ENCODE measurements around the gene RBM28.

RBM28 gene

GRCh38 chr7:128265156-128265905 lies 78.4 kb downstream of the RBM28 start:
- no peak for DNase-seq
- Histone ChIP-seq H3K36me3 (replicated peaks) (no peaks in the 10 kb centered on the region), H3K4me3 (ENCODE audit: low read depth, low read length) (no peak overlapping the region), H3K27ac (no peak overlapping the region), H3K27me3 (replicated peaks) (peaks cover 15% of the 10 kb centered on the region)
- TF ChIP-seq, protein P1, sequence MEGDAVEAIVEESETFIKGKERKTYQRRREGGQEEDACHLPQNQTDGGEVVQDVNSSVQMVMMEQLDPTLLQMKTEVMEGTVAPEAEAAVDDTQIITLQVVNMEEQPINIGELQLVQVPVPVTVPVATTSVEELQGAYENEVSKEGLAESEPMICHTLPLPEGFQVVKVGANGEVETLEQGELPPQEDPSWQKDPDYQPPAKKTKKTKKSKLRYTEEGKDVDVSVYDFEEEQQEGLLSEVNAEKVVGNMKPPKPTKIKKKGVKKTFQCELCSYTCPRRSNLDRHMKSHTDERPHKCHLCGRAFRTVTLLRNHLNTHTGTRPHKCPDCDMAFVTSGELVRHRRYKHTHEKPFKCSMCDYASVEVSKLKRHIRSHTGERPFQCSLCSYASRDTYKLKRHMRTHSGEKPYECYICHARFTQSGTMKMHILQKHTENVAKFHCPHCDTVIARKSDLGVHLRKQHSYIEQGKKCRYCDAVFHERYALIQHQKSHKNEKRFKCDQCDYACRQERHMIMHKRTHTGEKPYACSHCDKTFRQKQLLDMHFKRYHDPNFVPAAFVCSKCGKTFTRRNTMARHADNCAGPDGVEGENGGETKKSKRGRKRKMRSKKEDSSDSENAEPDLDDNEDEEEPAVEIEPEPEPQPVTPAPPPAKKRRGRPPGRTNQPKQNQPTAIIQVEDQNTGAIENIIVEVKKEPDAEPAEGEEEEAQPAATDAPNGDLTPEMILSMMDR (IDR thresholded peaks at IDR 0.05; ENCODE audit: low read depth, low read length, missing control alignments), result no peak
- in situ Hi-C loops (cut with HindIII; ENCODE audit: low pct_ligation_motif_present, low sequenced_read_pairs), result no loop called here

GRCh38 chr7:128264477-128264876 lies 79.2 kb downstream of the RBM28 start:
- DNase-seq, result no peak
- Histone ChIP-seq H3K27me3 (replicated peaks) (peaks cover 15% of the 10 kb centered on the region), H3K4me3 (ENCODE audit: low read depth, low read length) (no peak overlapping the region), H3K36me3 (replicated peaks) (no peaks in the 10 kb centered on the region), H3K27ac (no peak overlapping the region)
- in situ Hi-C loops (cut with HindIII; ENCODE audit: low pct_ligation_motif_present, low sequenced_read_pairs), result no loop called here
- TF ChIP-seq, protein P1 (IDR thresholded peaks at IDR 0.05; ENCODE audit: low read depth, low read length, missing control alignments), result no peak

GRCh38 chr7:128263420-128263819 lies 80.3 kb downstream of the RBM28 start:
- in situ Hi-C loops (cut with HindIII; ENCODE audit: low pct_ligation_motif_present, low sequenced_read_pairs), result no loop called here

DNA sequence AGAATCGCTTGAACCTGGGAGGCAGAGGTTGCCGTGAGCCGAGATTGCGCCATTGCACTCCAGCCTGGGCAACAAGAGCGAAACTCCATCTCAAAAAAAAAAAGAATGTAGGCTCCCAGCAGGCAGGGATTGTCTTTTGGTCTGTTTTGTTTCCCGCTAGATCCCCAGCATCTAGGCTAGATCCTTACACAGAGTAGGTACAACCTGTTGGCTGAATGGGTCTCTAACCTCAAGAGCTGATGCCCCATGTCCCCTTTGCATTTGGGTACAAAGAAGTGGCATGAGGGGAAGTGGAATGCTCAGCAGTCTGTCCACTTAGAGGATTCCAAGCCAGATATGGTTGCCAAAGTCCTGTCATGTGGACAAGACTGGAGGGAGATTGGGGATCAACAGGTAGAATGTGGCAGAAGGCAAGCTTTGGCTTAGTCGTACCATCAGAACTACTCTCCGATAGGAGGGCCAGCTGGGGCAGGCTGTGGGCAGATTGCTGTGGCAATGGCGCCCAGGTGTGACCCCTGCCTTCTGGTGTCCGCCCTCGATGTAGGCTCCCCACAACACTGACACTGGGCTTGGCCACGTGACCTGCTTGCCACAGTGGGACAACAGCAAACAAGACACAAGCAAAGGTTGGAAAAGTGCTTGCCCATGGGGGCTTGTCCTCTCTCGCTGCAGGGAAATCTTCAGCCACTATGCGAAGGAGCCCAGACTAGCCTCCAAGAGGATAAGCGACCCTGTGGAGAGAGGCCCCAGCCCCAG lies 81.3 kb downstream of the RBM28 start:
- Histone ChIP-seq H3K36me3 (replicated peaks) (no peaks in the 10 kb centered on the region), H3K4me3 (ENCODE audit: low read depth, low read length) (no peak overlapping the region), H3K27me3 (replicated peaks) (peaks cover 5% of the 10 kb centered on the region), H3K27ac (no peak overlapping the region)
- in situ Hi-C loops (cut with HindIII; ENCODE audit: low pct_ligation_motif_present, low sequenced_read_pairs), result no loop called here
- no peak for DNase-seq
- TF ChIP-seq, protein P1 (IDR thresholded peaks at IDR 0.05; ENCODE audit: low read depth, low read length, missing control alignments), result no peak

More at GRCh38 chr7:128263420-128263819, 80.3 kb downstream of the RBM28 start:
- Histone ChIP-seq H3K27ac (no peak overlapping the region), H3K36me3 (replicated peaks) (no peaks in the 10 kb centered on the region), H3K27me3 (replicated peaks) (peaks cover 12% of the 10 kb centered on the region), H3K4me3 (ENCODE audit: low read depth, low read length) (no peak overlapping the region)
- TF ChIP-seq, protein P1 (IDR thresholded peaks at IDR 0.05; ENCODE audit: low read depth, low read length, missing control alignments), result no peak
- DNase-seq, result no peak

- in situ Hi-C loops (cut with HindIII; ENCODE audit: low pct_ligation_motif_present, low sequenced_read_pairs), result no loop called here
- H3K36me3 ChIP-seq (replicated peaks), result no peaks in the 10 kb centered on the region
- DNase-seq, result no peak
- H3K27me3 ChIP-seq (replicated peaks), result peaks cover 9% of the 10 kb centered on the region
- no peak overlapping the region for H3K27ac ChIP-seq
- no peak overlapping the region for H3K4me3 ChIP-seq (ENCODE audit: low read depth, low read length)
- TF ChIP-seq, protein P1 (IDR thresholded peaks at IDR 0.05; ENCODE audit: low read depth, low read length, missing control alignments), result no peak
Measured at GRCh38 chr7:128260069-128260795, 83.5 kb downstream of the RBM28 start.
